Naive thymus-derived CD4-positive, alpha-beta T cell (primary cell): ENCODE measurements around the gene BAAT. TPM values are rescaled to one million over a fixed set of nuclear protein-coding genes. Genes with fewer than 3 reads are reported as not detected.

Experiments used
- ATAC-seq: fragments of 150-1000 bp; cut with Tn5 transposase; 2 replicates; pipeline ENCODE4 v1.10.0; 2021; ENCODE audit warnings: mild to moderate bottlenecking, moderate library complexity
- CTCF ChIA-PET: fragments of 350-600 bp; sonication (Branson Sonifier 250); formaldehyde crosslinking; loops from one replicate; lab custom pipeline; 2021; ENCODE audit warnings: antibody characterized with exemption; lab: Charles Lee
- POLR2A ChIA-PET: fragments of 350-600 bp; sonication (Branson Sonifier 250); formaldehyde crosslinking; loops from one replicate; lab custom pipeline; 2021; ENCODE audit warnings: antibody characterized with exemption, inconsistent platforms; lab: Charles Lee
- DNase-seq, 9 donors: peaks; one replicate each; pipeline versions ENCODE4 v3.0.0 to v3.0.0-alpha.2; 2020 to 2022; ENCODE audit warnings: mixed read lengths in 1 of 9
- H3K27ac ChIP-seq: one replicate; pipeline ENCODE4 v1.7.0; 2013; ENCODE audit warnings: mild to moderate bottlenecking, low read depth, low read length, moderate library complexity
- H3K27me3 ChIP-seq, 2 donors: one replicate each; pipeline ENCODE4 v1.7.0; 2013; ENCODE audit warnings: low read length in 2 of 2, mild to moderate bottlenecking in 2 of 2, moderate library complexity in 2 of 2; ENCODE audit not compliant: control insufficient read depth in 2 of 2, insufficient read depth in 2 of 2
- H3K36me3 ChIP-seq, 3 experiments: 1 replicate in 2 of 3; 2 replicates in 1 of 3; pipeline ENCODE4 v1.7.0; 2013; ENCODE audit warnings: low read length in 3 of 3, mild to moderate bottlenecking in 3 of 3, moderate library complexity in 1 of 3; ENCODE audit not compliant: insufficient read depth in 3 of 3, control insufficient read depth in 2 of 3
- H3K4me1 ChIP-seq, 2 donors: one replicate each; pipeline ENCODE4 v1.7.0; 2013; ENCODE audit warnings: low read length in 2 of 2, mild to moderate bottlenecking in 2 of 2, moderate library complexity in 1 of 2; ENCODE audit not compliant: control insufficient read depth in 2 of 2, insufficient read depth in 2 of 2
- H3K4me3 ChIP-seq: 2 replicates; pipeline ENCODE4 v1.7.0; 2013; ENCODE audit warnings: mild to moderate bottlenecking, low read length
- H3K9me3 ChIP-seq, 3 experiments: 1 replicate in 2 of 3; 2 replicates in 1 of 3; pipeline ENCODE4 v1.7.0; 2013; ENCODE audit warnings: low read length in 3 of 3; ENCODE audit not compliant: control insufficient read depth in 2 of 3
- H3K27ac Mint-ChIP-seq, 9 donors: one replicate each; pipeline ENCODE4 v1.8.0; 2020 to 2022; ENCODE audit warnings: mixed read lengths in 9 of 9, mild to moderate bottlenecking in 8 of 9, moderate library complexity in 5 of 9, inconsistent platforms in 2 of 9
- H3K27me3 Mint-ChIP-seq, 5 donors: one replicate each; pipeline ENCODE4 v1.8.0; 2021 to 2022; ENCODE audit warnings: mixed read lengths in 5 of 5, mild to moderate bottlenecking in 1 of 5
- H3K36me3 Mint-ChIP-seq, 5 donors: one replicate each; pipeline ENCODE4 v1.8.0; 2020 to 2022; ENCODE audit warnings: mixed read lengths in 5 of 5, mild to moderate bottlenecking in 3 of 5, inconsistent platforms in 1 of 5
- H3K4me1 Mint-ChIP-seq, 7 donors: one replicate each; pipeline ENCODE4 v1.8.0; 2020 to 2022; ENCODE audit warnings: mixed read lengths in 7 of 7, mild to moderate bottlenecking in 3 of 7, inconsistent platforms in 1 of 7
- H3K4me3 Mint-ChIP-seq, 10 donors: one replicate each; pipeline ENCODE4 v1.8.0; 2020 to 2022; ENCODE audit warnings: mild to moderate bottlenecking in 10 of 10, mixed read lengths in 10 of 10, moderate library complexity in 6 of 10, inconsistent platforms in 2 of 10
- H3K9me3 Mint-ChIP-seq, 11 donors: one replicate each; pipeline ENCODE4 v1.8.0; 2020 to 2022; ENCODE audit warnings: mixed read lengths in 11 of 11, mild to moderate bottlenecking in 4 of 11, inconsistent platforms in 1 of 11, moderate library complexity in 1 of 11
- intact Hi-C, 2 donors: fragments of 100-400 bp; cut with micrococcal nuclease; formaldehyde crosslinking; loops; one replicate each; pipeline ENCODE4 v1.15.1; 2023
- polyA plus RNA-seq, 2 donors: library from polyadenylated mRNA; unstranded; fragments of 300-500 nt; fragmentation: Illumina TruSeq; gene quantifications; one replicate each; pipeline ENCODE4 v1.2.3, GENCODE V29; 2021
- total RNA-seq, 6 experiments: library from RNA in 5 of 6; stranded (reverse) in 5 of 6; gene quantifications; 1 replicate in 5 of 6; 2 replicates in 1 of 6; pipeline ENCODE4 v1.2.3 and lab custom pipeline; 2021 to 2026

The BAAT gene
- total and polyA plus RNA-seq, 7 experiments from 2014 or later, result 0.07 TPM; not detected in 6

DNA sequence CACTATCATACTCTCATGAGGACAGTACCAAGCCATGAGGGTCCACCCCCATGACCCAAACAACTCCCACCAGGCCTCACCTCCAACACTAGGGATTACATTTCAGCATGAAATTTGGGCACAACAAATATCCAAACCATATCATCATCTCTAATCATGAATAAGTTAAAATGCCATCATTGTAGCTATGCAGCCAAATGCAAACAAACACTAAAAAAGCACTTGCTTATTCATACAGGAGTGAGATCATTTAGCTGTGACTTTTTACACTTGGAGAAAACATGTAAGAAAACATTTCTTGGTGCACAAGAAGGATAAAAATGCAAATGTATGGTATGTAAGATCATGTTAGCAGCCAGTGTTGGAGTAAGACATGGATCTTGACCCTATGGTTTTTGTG is 24.2 kb downstream of the BAAT start:
- no peaks in the 10 kb centered on the region for H3K4me1 ChIP-seq
- Mint-ChIP-seq H3K36me3 (no peaks in the 10 kb centered on the region), H3K4me3 (no peak overlapping the region), H3K9me3 (peaks cover 0 to 2% (median 0%) of the 10 kb centered on the region in 11 donors), H3K27ac (no peak overlapping the region), H3K4me1 (no peaks in the 10 kb centered on the region), H3K27me3 (no peaks in the 10 kb centered on the region)
- H3K27ac ChIP-seq, result no peak overlapping the region
- DNase-seq (no peak), ATAC-seq (no peak)
- CTCF ChIA-PET, result interaction anchor here (0.6 kb wide), 1 partner anchor 28 kb away, joined by 3 read pairs; no protein-coding TSS in a partner anchor
- intact Hi-C loops, result loop anchor here in 1 of 2 donors (5.0 kb wide), 1 partner anchor 617 kb away; no protein-coding TSS in a partner anchor
- POLR2A ChIA-PET, result no interaction called here
- no peaks in the 10 kb centered on the region for H3K9me3 ChIP-seq
- no peaks in the 10 kb centered on the region for H3K27me3 ChIP-seq
- H3K36me3 ChIP-seq, result no peaks in the 10 kb centered on the region
- H3K4me3 ChIP-seq, result no peak overlapping the region

DNA sequence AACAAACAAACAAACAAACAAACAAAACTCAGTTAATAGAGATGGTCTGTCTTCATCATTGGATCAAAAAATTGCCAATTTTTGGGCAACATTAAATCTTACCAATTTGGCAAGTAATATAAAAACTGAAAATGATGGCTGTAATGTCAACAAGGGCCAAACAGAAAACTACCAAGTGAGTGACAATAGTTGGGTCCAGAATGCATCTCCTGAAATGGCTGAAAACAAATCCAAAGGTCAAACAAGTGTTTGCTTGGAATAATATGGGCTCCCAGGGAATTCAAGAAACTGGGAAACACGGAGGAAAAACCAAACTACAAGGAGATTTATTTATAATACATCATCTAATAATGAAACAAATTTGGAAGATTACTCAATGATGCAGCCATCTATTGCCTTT is 25.1 kb downstream of the BAAT start:
- no peaks in the 10 kb centered on the region for H3K9me3 ChIP-seq
- CTCF ChIA-PET, result no interaction called here
- H3K9me3 Mint-ChIP-seq, result peaks cover 0 to 2% (median 0%) of the 10 kb centered on the region in 11 donors
- no peak overlapping the region for H3K4me3 Mint-ChIP-seq
- DNase-seq (no peak), ATAC-seq (no peak)
- POLR2A ChIA-PET, result no interaction called here
- H3K27me3 ChIP-seq, result no peaks in the 10 kb centered on the region
- intact Hi-C loops, result loop anchor here in 1 of 2 donors (5.0 kb wide), 1 partner anchor 618 kb away; no protein-coding TSS in a partner anchor
- no peak overlapping the region for H3K4me3 ChIP-seq
- no peaks in the 10 kb centered on the region for H3K36me3 Mint-ChIP-seq
- no peaks in the 10 kb centered on the region for H3K4me1 Mint-ChIP-seq
- no peaks in the 10 kb centered on the region for H3K27me3 Mint-ChIP-seq
- H3K27ac ChIP-seq, result no peak overlapping the region
- no peaks in the 10 kb centered on the region for H3K4me1 ChIP-seq
- H3K27ac Mint-ChIP-seq, result no peak overlapping the region
- H3K36me3 ChIP-seq, result no peaks in the 10 kb centered on the region

DNA sequence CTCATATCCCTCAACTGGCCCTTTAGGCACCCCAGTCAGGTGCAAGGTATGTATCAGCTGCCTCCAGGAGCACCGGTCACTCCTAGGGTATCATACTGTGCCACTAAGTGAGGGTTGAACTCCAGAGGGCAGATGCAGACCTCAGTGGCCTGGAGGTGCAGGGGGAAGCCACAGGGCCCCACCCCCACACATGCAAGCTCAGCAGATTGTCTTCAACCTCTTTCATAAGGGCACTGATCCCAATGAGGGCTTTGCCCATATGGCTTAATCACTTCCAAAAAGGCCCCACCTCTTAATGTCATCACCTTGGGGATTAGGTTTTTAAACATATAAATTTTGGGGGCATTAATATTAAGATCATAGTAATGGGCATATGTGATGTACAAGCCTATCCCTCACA is 28.2 kb downstream of the BAAT start:
- Mint-ChIP-seq H3K9me3 (peaks cover 0 to 4% (median 0%) of the 10 kb centered on the region in 11 donors), H3K27me3 (peaks cover 0 to 8% (median 6%) of the 10 kb centered on the region in 5 donors), H3K36me3 (no peaks in the 10 kb centered on the region), H3K27ac (no peak overlapping the region), H3K4me1 (no peaks in the 10 kb centered on the region), H3K4me3 (no peak overlapping the region)
- intact Hi-C loops, result no loop called here
- ATAC-seq (no peak), DNase-seq (no peak)
- no peaks in the 10 kb centered on the region for H3K9me3 ChIP-seq
- no peaks in the 10 kb centered on the region for H3K4me1 ChIP-seq
- H3K36me3 ChIP-seq, result no peaks in the 10 kb centered on the region
- H3K27ac ChIP-seq, result no peak overlapping the region
- no peaks in the 10 kb centered on the region for H3K27me3 ChIP-seq
- ChIA-PET POLR2A (no interaction called here), CTCF (no interaction called here)
- H3K4me3 ChIP-seq, result no peak overlapping the region

DNA sequence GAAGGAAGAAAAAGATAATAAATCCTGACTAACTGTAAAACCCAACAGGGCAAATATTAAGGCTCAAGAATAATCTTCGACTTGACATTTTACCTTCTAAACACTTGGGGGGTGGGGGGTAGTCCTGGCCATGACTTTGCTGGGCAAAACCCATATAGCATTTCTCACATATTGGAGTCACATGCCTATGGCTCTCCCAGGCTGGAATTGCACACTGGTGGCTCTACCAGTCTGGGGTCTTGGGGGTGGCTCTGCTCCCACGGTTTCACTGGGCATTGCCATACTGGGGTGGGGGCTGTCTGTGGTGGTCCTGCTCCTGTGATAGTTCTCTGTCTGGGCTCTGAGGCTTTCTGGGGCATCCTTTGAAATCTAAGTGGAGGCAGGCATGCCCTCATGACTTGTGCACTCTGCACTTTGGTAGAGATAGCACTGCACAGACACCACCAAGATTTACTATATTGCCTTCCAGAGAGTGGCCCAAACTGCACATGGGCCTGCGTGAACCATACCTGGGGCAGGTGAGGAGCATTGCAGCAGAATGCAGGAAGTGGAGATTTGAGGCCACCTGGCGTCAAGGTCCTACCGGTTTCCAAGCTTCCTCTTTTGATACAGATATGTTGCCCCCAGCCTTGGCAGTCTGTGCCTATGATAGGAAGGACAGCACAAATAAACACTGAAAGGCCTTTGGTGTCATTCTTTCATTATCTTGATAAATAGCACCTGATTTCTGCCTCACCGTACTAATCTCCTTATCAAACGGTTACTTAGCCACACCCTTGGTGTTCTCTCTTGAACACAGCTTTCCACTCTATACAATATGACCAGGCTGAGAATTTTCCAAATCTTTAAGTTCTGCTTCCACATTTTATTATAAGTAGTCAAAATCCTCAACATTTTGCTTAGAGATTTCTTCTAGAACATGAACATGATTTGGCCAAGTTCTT is 29.8 kb downstream of the BAAT start:
- peaks cover 0 to 2% (median 0%) of the 10 kb centered on the region in 11 donors for H3K9me3 Mint-ChIP-seq
- Histone ChIP-seq H3K4me1 (no peaks in the 10 kb centered on the region), H3K9me3 (no peaks in the 10 kb centered on the region), H3K27me3 (no peaks in the 10 kb centered on the region), H3K4me3 (no peak overlapping the region), H3K27ac (no peak overlapping the region), H3K36me3 (no peaks in the 10 kb centered on the region)
- no peaks in the 10 kb centered on the region for H3K36me3 Mint-ChIP-seq
- ATAC-seq, result no peak
- H3K4me1 Mint-ChIP-seq, result no peaks in the 10 kb centered on the region
- DNase-seq, result no peak
- CTCF ChIA-PET, result no interaction called here
- intact Hi-C loops, result no loop called here
- peaks cover 0 to 8% (median 6%) of the 10 kb centered on the region in 5 donors for H3K27me3 Mint-ChIP-seq
- H3K4me3 Mint-ChIP-seq, result no peak overlapping the region
- POLR2A ChIA-PET, result no interaction called here
- no peak overlapping the region for H3K27ac Mint-ChIP-seq

DNA sequence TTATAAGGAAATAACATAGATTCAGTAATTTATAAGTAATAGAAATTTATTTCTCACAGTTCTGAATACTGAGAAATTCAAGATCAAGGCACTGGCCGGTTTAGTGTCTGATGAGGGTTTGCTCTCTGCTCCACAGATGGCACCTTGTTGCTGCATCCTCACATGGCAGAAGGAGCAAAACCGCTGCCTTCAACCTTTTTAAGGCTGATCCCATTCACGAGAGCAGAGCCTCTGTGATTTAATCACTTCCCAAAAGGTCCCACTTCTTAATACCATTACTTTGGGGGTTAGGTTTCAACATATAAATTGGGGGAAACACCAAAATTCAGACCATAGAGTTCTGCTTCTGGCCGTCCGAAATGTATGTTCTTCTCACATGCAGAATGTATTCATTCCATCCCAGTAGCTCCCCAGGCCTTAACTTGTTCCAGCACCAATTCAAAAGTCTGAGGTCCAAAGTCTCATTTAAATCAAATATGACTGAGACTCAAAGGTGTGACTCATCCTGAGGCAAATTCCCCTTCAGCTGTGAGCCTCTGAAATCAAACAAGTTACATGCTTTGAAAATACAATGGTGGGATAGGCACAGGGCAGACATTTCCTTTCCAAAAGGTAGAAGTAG is 30.6 kb downstream of the BAAT start:
- Mint-ChIP-seq H3K4me3 (no peak overlapping the region), H3K4me1 (no peaks in the 10 kb centered on the region), H3K36me3 (no peaks in the 10 kb centered on the region), H3K27me3 (peaks cover 0 to 10% (median 6%) of the 10 kb centered on the region in 5 donors), H3K27ac (no peak overlapping the region), H3K9me3 (peaks cover 0 to 2% (median under 1%) of the 10 kb centered on the region in 11 donors)
- Histone ChIP-seq H3K9me3 (no peaks in the 10 kb centered on the region), H3K4me1 (no peaks in the 10 kb centered on the region), H3K27me3 (no peaks in the 10 kb centered on the region), H3K36me3 (no peaks in the 10 kb centered on the region), H3K27ac (no peak overlapping the region), H3K4me3 (no peak overlapping the region)
- ChIA-PET POLR2A (no interaction called here), CTCF (no interaction called here)
- no peak for DNase-seq
- intact Hi-C loops, result no loop called here
- ATAC-seq, result no peak

DNA sequence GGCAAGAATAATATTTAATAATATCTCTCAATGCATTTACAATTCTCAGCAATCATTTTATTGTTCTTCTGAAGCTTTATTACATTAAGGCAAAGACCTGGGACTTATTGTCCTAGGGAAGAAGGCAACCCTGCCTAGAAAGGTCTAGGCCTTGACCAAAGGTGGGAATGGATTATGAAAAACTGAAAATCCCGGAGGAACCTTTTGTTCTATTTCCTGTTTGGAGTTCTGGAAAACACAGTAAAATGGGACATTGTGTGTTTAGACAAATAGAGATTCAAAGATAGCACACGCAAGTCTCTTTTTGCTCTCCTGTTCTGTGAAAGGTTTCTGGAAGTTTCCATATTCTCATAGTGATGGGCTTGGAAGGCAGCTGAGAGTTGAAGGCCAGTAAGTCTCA is 31.1 kb downstream of the BAAT start:
- no peaks in the 10 kb centered on the region for H3K4me1 Mint-ChIP-seq
- peaks cover 0 to 12% (median 6%) of the 10 kb centered on the region in 5 donors for H3K27me3 Mint-ChIP-seq
- POLR2A ChIA-PET, result no interaction called here

More for the DNA sequence above, 31.1 kb downstream of the BAAT start:
- intact Hi-C loops, result no loop called here
- no peak overlapping the region for H3K4me3 ChIP-seq
- H3K36me3 ChIP-seq, result no peaks in the 10 kb centered on the region
- H3K9me3 Mint-ChIP-seq, result peaks cover 0 to 7% (median 1%) of the 10 kb centered on the region in 11 donors
- no peak overlapping the region for H3K4me3 Mint-ChIP-seq
- no peaks in the 10 kb centered on the region for H3K36me3 Mint-ChIP-seq
- DNase-seq (no peak), ATAC-seq (no peak)
- no peaks in the 10 kb centered on the region for H3K4me1 ChIP-seq
- no peaks in the 10 kb centered on the region for H3K9me3 ChIP-seq
- CTCF ChIA-PET, result no interaction called here
- no peaks in the 10 kb centered on the region for H3K27me3 ChIP-seq
- H3K27ac ChIP-seq, result no peak overlapping the region
- no peak overlapping the region for H3K27ac Mint-ChIP-seq
